ENCODE results near the gene PDE11A.

Gene PDE11A

DNA sequence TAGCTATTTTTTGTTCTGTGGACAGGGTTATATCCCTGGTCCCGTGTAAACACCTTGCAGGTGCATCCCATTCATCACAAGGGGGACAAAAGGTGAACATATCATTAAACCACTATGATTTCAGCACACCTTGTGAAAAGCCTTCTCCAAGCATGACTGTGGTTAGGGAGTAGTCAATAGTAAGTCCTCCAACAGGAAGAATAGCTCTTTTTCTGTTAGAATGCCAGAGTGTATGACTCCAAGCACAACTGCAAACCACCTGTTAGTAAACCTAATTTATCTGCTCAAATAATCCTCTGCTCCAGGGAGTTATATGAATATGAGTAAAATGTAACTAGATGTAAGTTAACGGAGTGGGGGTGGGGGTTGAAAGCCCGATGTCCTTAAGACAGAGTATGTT lies 439.5 kb downstream of the PDE11A start:
- TF ChIP-seq SNAI2 (CRISPR knock-in tag; IDR thresholded peaks at IDR 0.05) = no peak
- no peak for TF ChIP-seq ISL1 (CRISPR knock-in tag; IDR thresholded peaks at IDR 0.05)
- TF ChIP-seq ZC3H10 (CRISPR knock-in tag; IDR thresholded peaks at IDR 0.05) = no peak
- TF ChIP-seq ZNF70 (CRISPR knock-in tag; IDR thresholded peaks at IDR 0.05) = no peak
- no peak for TF ChIP-seq OSR1 (CRISPR knock-in tag; IDR thresholded peaks at IDR 0.05)
- ATAC-seq = no peak

GRCh38 chr2:177631680-177632079 lies 440.9 kb downstream of the PDE11A start:
- no peak for TF ChIP-seq OSR1 (CRISPR knock-in tag; IDR thresholded peaks at IDR 0.05)
- no peak for TF ChIP-seq POU6F1 (CRISPR knock-in tag; IDR thresholded peaks at IDR 0.05; ENCODE audit: borderline replicate concordance, low read depth)
- no peak for TF ChIP-seq ZNF70 (CRISPR knock-in tag; IDR thresholded peaks at IDR 0.05)
- ATAC-seq = no peak

- TF ChIP-seq TCF4 (CRISPR knock-in tag; IDR thresholded peaks at IDR 0.05; ENCODE audit: borderline replicate concordance) (no peak), CSRNP3 (CRISPR knock-in tag; IDR thresholded peaks at IDR 0.05) (no peak), ARNTL (CRISPR knock-in tag; IDR thresholded peaks at IDR 0.05; ENCODE audit: borderline replicate concordance, low read depth) (no peak), ZC3H10 (CRISPR knock-in tag; IDR thresholded peaks at IDR 0.05) (no peak), ZNF565 (CRISPR knock-in tag; conservative IDR thresholded peaks at IDR 0.05; ENCODE audit: low read depth) (no peak), POU6F1 (CRISPR knock-in tag; IDR thresholded peaks at IDR 0.05; ENCODE audit: borderline replicate concordance, low read depth) (no peak), ZNF70 (CRISPR knock-in tag; IDR thresholded peaks at IDR 0.05) (no peak), TOX (CRISPR knock-in tag; IDR thresholded peaks at IDR 0.05; ENCODE audit: borderline replicate concordance) (no peak), PPARA (CRISPR knock-in tag; IDR thresholded peaks at IDR 0.05; ENCODE audit: borderline replicate concordance) (no peak), CSDC2 (CRISPR knock-in tag; IDR thresholded peaks at IDR 0.05) (no peak), TSHZ2 (CRISPR knock-in tag; IDR thresholded peaks at IDR 0.05) (no peak)
- TF ChIP-seq, protein P1, sequence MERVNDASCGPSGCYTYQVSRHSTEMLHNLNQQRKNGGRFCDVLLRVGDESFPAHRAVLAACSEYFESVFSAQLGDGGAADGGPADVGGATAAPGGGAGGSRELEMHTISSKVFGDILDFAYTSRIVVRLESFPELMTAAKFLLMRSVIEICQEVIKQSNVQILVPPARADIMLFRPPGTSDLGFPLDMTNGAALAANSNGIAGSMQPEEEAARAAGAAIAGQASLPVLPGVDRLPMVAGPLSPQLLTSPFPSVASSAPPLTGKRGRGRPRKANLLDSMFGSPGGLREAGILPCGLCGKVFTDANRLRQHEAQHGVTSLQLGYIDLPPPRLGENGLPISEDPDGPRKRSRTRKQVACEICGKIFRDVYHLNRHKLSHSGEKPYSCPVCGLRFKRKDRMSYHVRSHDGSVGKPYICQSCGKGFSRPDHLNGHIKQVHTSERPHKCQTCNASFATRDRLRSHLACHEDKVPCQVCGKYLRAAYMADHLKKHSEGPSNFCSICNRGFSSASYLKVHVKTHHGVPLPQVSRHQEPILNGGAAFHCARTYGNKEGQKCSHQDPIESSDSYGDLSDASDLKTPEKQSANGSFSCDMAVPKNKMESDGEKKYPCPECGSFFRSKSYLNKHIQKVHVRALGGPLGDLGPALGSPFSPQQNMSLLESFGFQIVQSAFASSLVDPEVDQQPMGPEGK (CRISPR knock-in tag; IDR thresholded peaks at IDR 0.05; ENCODE audit: borderline replicate concordance) = no peak
- no peak for ATAC-seq
These were observed 443.1 kb downstream of the PDE11A start for GRCh38 chr2:177629357-177630024.

DNA sequence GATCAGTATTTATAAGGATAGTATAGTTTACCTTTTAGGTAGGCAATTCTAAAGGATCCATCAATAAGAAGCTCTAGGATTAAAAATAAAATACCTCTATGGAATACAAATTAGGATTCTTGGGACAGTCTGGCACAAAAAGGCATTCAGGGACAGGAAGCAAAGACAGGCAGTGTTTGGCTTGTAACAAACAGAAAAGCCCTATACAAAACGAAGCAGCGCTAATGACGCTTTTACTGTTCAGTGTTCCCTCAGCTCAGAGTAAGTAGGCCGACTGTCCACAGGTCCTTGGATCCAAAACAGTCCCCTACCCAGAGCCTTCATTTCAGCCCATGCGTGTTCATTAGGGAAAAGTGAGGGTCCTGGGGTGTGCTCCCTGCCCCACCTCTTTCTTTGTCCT lies 443.7 kb downstream of the PDE11A start:
- ATAC-seq = no peak
- TF ChIP-seq RARB (CRISPR knock-in tag; IDR thresholded peaks at IDR 0.05) = no peak
- TF ChIP-seq ARNTL (CRISPR knock-in tag; IDR thresholded peaks at IDR 0.05; ENCODE audit: borderline replicate concordance, low read depth) = no peak
- no peak for TF ChIP-seq CREB5 (CRISPR knock-in tag; IDR thresholded peaks at IDR 0.05; ENCODE audit: low read depth)
- TF ChIP-seq ESRRG (CRISPR knock-in tag; IDR thresholded peaks at IDR 0.05) = no peak
- TF ChIP-seq ZNF70 (CRISPR knock-in tag; IDR thresholded peaks at IDR 0.05) = no peak
- no peak for TF ChIP-seq SNAI2 (CRISPR knock-in tag; IDR thresholded peaks at IDR 0.05)
- no peak for TF ChIP-seq ISL1 (CRISPR knock-in tag; IDR thresholded peaks at IDR 0.05)
- TF ChIP-seq ZNF565 (CRISPR knock-in tag; conservative IDR thresholded peaks at IDR 0.05; ENCODE audit: low read depth) = no peak
- TF ChIP-seq GLIS3 (CRISPR knock-in tag; IDR thresholded peaks at IDR 0.05) = no peak
- no peak for TF ChIP-seq ZC3H10 (CRISPR knock-in tag; IDR thresholded peaks at IDR 0.05)
- TF ChIP-seq TSHZ2 (CRISPR knock-in tag; IDR thresholded peaks at IDR 0.05) = no peak
